NCI-H128 (cell line): Measurements from ENCODE around the gene SP140.
"Not testable (repeated sequence)": the region's sequence is repeated elsewhere in the genome, so short reads cannot be mapped to it uniquely, and the experiment has no call there.

ENCODE experiments used
- DNase-seq: peaks from one replicate; lab custom pipeline; 2025; ENCODE audit not compliant: unreplicated experiment; lab: John Stamatoyannopoulos, UW

SP140 gene

GRCh38 chr2:230282936-230283335 lies 57.4 kb downstream of the SP140 start:
- DNase-seq, result no peak

DNA sequence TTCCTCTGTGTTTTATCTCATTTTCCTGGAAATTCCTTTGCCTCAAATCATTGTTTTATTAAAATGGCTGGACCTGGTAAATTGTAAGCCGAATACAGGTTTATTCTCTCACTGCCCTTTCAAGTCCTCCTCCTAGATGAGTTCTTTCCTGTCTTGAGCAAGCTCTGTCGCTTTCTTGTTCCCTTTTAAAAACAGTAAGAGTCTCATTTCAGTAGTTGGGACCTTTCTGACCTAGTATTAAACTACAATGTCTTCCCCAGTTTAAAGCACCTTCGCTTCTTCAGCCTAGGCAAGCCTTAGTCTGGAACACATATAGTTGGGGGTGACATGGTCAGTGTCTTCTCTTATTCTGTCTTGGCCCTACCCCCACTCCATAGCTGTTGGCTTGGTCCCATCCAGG lies 60.5 kb downstream of the SP140 start:
- DNase-seq, result no peak

DNA sequence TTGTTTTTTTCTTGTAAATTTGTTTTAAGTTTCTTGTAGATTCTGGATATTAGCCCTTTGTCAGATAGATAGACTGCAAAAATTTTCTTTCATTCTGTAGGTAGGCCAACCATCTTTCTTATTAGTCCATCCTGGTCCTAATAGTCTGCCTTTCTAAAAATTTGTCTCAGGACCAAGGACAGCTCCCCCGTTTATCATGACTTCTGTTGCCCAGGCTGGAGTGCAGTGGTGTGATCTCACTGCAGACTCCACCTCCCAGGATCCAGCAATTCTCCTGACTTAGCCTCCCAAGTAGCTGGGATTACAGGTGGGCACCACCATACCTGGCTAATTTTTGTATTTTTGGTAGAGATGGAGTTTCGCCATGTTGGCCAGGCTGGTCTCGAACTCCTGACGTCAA lies 63.8 kb downstream of the SP140 start:
- DNase-seq, result not testable (repeated sequence)

DNA sequence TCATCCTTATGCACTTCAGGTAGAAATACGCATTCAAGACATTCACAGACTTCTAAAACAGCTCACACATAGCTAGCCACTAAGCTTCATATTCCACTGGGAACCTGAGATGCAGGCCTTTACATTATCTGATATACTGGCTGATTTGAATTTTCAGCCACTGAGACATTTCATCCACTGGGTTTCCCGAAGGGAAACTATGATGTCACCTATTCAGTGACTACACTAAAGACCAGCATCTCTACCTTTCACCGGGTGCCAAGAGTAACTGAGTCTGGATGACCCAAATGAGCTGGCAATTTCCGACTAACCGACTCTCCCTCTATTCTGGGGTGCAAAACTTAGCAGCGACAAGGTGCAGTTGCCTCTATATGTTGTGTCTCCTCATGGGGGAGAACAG lies 69.7 kb downstream of the SP140 start:
- no peak for DNase-seq

GRCh38 chr2:230296917-230297316 lies 71.4 kb downstream of the SP140 start:
- DNase-seq, result no peak

GRCh38 chr2:230299618-230300017 lies 74.1 kb downstream of the SP140 start:
- no peak for DNase-seq

- no peak for DNase-seq
Observed at GRCh38 chr2:230305416-230306275, 80.1 kb downstream of the SP140 start.

GRCh38 chr2:230306474-230306873 lies 80.9 kb downstream of the SP140 start:
- DNase-seq, result no peak

- DNase-seq, result no peak
Observed at GRCh38 chr2:230307485-230307884, 81.9 kb downstream of the SP140 start.

- DNase-seq, result no peak
Observed at GRCh38 chr2:230308402-230309000, 83.0 kb downstream of the SP140 start.

- not testable (repeated sequence) for DNase-seq
Observed at GRCh38 chr2:230310792-230311191, 85.3 kb downstream of the SP140 start.

GRCh38 chr2:230311634-230312033 lies 86.1 kb downstream of the SP140 start:
- DNase-seq, result not testable (repeated sequence)

GRCh38 chr2:230312638-230313037 lies 87.1 kb downstream of the SP140 start:
- DNase-seq, result no peak

GRCh38 chr2:230317366-230317765 lies 91.8 kb downstream of the SP140 start:
- DNase-seq, result no peak

DNA sequence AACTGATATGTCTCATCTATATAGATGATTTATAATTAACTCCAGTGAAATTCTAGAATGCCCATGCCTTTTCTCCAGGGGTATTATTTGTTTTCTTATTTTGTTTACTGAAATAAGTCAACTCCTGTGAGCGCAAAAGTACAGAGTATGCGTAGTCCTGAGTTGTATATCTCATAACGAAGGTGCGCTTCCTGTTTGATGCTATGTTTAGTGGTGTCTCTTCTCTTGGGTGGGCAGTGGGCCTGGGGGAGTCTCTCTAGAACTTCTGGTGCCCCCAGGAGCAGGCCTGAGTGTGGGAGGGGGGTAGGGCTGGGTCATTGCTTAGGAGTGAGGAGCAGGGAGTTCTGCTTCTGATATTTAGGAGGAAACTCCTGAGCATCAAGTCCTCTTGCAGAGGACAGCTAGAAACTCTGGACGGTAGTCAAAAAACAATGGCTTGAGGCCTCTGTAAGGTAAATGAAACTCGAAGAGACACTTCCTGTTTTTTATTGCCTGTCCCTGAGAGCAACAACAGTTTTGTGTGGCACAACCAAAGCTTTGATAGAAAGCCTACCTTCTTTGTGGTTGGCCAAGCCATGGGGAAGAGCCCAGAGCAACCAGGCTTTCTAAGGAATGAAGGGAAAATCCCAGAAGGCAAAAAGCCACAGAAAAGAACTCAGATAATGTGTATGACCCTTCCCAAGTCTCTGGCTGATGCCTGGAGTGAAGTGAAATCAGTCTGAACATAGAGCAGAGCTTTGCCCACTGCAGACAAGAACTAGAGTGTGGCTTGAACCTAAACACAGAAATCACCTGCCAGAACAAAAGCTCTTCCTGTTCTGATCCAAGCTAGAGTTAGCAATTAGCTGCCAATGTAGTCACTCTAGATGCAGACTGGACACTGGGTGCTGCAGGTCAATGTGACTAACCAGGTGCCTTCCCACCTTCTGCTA lies 92.9 kb downstream of the SP140 start:
- no peak for DNase-seq

- DNase-seq, result no peak
Observed at GRCh38 chr2:230319211-230319862, 93.8 kb downstream of the SP140 start.

- DNase-seq, result no peak
Observed at GRCh38 chr2:230321031-230321430, 95.5 kb downstream of the SP140 start.

GRCh38 chr2:230322561-230323384 lies 97.2 kb downstream of the SP140 start:
- no peak for DNase-seq

DNA sequence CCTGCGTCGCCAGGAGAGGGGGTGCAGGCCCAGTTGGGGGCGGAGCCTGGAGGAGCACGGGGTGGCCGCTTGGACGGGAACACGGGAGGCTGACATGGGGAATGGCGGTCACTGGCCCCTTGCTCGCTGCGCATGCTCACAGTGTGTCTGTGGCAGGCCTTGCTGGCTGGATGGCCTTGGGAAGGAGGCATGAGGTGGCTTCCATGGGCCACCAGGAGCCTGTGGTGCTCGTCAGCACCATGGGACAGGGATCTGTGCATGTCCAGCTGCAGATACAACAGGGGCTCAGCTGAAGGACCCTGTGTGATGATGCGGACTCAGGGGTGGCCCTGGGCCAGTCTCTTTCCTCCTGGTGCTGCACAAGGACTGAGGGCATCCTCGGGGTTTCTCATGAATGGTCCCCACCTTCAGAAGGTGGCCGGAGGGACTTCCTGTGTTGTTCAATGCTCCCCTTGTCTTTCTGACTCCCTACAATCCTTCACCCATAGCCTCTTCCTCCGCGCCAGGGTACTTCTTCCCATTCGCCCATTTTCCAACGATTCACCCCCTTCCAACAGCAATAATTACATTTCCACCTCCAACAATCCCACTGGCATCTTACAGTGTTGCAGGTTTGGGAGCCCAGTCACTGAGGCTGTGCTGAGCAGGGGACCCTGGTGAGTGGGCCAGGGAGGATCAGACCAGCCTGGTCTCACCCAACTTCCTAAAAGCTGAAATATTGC lies 98.0 kb downstream of the SP140 start:
- no peak for DNase-seq
